CD4-positive, alpha-beta T cell treated with Interleukin-10 for 1 hour (primary cell): ENCODE results near the gene BRWD1.
"Not testable (repeated sequence)": the region's sequence is repeated elsewhere in the genome, so short reads cannot be mapped to it uniquely, and the experiment has no call there.

Experiments used
- DNase-seq: peaks from one replicate; pipeline ENCODE4 v3.0.0-alpha.2; 2020

The BRWD1 gene

DNA sequence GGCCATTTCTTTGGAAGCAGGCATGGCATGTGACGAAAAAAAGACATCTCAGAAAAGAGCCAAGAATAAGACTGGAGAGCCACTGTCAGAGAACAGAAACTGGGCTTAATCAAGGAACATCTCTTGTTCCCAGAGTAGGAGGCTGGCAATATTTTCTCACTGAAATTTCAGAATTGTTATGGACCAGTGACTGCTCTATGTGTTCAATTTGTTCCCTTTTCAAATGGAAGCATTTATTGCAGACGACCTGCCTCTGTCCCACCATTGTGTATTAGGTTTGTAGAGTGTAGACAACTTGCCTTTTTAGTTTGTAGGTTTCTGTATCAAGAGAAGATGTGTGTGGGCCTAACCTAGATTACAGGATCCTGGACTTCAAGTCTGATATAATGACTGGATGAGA is 148.9 kb downstream of the BRWD1 start:
- no peak for DNase-seq

DNA sequence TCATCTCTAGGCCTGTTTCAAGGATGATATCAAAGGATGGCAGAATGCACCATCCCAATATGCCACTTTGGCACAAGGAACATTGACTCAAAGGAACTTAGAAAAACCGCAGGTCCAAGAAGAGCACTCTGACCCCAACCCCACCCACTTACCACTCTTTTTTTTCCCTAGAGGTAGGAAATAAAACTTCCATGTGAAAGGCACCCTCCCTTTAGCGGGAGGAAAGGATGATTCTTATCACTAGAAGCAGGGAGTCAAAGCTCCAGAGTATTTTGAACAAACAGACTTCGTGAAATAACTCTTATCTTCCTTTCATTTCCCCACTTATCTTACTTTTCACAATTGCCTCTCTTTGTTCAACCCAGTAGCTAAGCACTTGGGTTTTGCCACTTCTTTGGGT is 152.4 kb downstream of the BRWD1 start:
- no peak for DNase-seq

- DNase-seq, result no peak
Measured at GRCh38 chr21:39159342-39160063, 153.9 kb downstream of the BRWD1 start.

GRCh38 chr21:39157241-39157640 is 156.2 kb downstream of the BRWD1 start:
- DNase-seq, result not testable (repeated sequence)

DNA sequence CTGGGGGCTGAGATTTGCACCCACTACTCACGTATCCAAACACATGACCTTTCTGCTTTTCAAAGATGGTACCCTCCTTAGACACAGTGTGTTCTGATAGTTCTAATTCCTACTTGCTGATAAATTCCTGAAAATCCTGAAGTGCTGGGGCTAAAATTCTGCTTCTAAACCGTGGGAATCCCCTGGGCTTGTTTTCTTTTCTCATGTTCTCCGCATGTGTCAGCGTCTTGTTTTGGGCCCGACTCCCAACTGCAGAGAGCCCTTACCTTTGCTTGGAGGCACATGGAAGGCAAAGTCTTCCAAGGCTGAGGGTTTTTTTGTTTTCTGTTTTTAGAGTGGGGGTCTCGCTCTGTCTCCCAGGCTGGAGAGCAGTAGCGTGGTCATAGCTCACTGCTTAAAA is 157.4 kb downstream of the BRWD1 start:
- no peak for DNase-seq

- DNase-seq, result no peak
Measured at GRCh38 chr21:39155578-39155977, 157.9 kb downstream of the BRWD1 start.

GRCh38 chr21:39153842-39154241 is 159.6 kb downstream of the BRWD1 start:
- no peak for DNase-seq

DNA sequence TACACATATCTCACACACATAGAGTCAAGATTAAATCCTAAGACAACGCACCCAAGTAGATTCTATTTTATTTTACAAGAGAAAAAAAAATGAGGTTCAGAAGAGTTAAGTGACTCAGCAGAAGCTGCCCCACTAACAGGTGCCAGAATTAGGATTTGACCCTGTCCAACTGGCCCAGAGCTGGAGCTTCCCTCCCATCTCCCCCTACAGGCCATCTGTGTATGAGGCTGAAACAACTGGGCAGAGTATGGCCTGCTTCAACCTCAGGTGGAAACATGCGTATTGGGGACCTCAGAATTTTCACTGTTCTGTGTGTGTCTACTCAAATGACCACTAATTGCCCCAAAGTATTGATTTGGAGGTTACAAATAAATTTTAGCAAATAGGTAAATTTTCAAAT is 160.1 kb downstream of the BRWD1 start:
- DNase-seq, result no peak

DNA sequence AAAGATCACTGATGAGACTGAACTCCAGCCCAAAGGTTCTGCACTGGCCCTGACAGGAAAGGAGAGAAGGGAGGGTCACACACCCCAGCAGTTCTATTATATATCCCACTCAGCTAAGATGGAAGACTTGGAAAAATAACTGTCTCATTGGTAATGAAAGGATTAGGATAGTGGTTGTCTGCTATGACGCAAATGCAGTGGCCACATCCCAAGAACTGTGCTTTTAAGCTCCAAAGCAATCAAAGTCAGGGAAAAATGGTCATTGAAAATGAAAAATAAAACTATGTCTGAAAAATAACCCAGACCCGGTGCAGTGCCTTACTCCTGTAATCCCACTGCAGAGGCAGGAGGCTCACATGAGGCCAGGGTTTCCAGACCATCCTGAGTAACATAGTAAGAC is 161.2 kb downstream of the BRWD1 start:
- no peak for DNase-seq

DNA sequence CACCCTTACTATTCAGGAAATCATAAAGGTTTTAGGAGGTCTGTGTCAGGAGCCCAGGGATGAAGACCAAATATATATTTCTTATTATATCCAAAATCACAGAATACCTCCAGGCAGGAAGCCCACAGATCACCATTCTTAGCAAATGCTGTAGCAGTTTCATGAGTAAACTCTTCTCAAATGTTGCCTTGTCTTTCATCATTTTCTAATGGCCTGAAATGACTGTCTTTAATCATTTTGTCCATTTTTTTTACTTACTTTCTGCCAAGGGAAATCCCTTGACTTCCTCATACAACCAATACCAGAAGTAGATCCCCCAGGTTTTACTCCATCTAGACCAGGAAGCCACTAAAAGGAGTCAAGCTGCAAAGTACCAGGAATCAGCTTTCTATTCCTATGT is 162.6 kb downstream of the BRWD1 start:
- no peak for DNase-seq

DNA sequence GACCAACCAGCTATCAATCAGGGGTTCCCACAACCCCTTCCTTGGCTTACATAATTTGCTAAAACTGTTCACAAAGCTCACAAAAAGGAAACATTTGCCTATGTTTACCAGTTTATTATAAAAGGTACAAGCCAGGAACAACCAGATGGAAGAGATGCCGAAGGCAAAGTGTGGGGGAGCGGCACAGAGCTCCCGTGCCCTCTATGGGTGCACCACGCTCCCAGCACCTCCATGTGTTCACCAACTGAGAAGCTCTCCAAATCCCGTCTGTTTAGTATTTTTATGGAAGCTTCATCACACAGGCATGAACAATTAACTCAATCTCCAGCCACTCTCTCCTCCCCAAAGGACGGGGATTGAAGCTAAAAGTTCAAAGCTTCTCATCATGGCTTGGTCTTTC is 163.1 kb downstream of the BRWD1 start:
- no peak for DNase-seq

GRCh38 chr21:39149882-39150281 is 163.6 kb downstream of the BRWD1 start:
- no peak for DNase-seq

DNA sequence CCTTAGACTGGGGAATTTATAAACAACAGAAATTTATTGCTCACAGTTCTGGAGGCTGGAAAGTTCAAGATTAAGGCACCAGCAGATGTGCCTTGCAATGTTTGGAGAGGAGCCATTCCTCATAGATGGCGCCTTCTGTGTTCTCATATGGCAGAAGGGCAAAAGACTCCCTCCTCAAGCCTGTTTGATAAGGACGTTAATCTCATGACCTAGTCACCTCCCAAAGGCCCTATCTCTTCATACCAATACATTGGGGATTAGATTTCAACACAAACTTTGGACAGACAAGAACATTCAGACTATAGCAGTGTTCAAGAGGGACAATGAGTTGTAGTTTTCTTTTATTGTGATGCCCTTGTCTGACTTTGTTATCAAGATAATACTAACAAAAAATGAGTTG is 164.5 kb downstream of the BRWD1 start:
- no peak for DNase-seq

GRCh38 chr21:39144191-39144590 is 169.2 kb downstream of the BRWD1 start:
- DNase-seq, result no peak

DNA sequence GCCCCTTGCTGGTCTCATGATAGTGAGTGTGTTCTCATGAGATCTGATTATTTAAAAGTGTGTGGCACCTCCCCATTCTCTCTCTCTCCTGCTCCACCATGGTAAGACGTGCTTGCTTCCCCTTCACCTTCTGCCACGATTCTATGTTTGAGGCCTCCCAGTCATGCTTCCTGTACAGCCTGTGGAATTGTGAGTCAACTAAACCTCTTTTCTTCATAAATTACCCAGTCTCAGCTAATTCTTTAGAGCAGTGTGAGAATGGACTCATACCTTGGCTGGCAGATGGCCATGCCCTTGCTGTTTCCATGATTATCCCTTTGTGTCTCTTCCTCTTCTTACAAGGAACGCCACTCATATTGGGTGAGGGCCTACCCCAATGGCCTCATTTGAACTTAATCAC is 170.5 kb downstream of the BRWD1 start:
- DNase-seq, result no peak

DNA sequence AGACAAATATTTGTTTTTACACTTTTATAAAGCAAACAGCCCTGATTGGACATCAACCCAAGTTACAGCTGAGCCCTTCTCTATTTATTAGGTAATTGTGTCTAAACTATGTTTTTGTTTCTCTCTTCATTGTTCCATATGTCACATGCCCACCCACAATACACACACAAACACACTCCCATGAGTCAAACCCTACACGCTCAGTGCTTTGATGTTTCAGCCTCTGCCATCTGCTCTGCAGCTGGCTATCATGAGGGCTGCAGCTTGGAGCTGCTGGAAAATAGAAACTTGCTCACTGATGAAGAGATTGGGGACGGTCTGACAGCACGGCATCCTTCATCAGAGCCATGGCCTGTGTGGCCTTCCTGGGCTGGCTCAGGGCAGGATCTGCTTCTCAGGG is 171.9 kb downstream of the BRWD1 start:
- no peak for DNase-seq

- no peak for DNase-seq
Measured at GRCh38 chr21:39137248-39138178, 175.9 kb downstream of the BRWD1 start.

DNA sequence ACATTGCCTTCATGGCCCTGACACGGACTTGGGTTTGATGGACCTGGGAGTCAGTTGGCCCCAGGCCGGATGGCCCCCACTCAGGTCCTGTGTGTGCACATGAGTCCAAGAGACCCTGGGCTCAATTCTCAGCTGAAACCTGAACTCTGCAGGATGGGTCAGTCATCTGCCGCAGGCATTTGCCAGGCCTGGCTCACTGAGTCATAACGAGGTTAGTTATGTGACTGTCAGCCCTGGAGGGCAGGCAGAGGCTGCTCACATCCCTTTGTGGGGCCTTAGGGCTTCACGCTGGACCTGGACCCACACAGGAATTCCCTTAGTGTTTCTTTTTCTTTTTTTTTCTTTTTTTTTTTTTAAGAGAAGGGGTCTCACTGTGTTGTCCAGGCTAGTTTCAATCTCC is 176.7 kb downstream of the BRWD1 start:
- DNase-seq, result no peak

DNA sequence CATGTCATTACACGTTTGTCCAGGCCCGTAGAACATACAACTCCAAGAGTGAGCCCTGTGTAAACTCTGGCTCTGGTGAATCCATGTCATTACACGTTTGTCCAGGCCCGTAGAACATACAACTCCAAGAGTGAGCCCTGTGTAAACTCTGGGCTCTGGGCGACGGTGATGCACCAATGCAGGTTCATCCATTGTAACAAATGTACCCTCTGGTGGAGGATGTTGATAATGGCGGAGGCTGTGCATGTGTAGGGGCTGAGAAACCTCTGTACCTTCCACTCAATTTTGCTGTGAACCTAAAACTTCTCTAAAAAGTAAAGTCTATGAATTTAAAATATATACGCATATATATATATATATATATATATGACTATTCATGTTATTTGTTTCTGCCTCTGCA is 177.3 kb downstream of the BRWD1 start:
- not testable (repeated sequence) for DNase-seq

DNA sequence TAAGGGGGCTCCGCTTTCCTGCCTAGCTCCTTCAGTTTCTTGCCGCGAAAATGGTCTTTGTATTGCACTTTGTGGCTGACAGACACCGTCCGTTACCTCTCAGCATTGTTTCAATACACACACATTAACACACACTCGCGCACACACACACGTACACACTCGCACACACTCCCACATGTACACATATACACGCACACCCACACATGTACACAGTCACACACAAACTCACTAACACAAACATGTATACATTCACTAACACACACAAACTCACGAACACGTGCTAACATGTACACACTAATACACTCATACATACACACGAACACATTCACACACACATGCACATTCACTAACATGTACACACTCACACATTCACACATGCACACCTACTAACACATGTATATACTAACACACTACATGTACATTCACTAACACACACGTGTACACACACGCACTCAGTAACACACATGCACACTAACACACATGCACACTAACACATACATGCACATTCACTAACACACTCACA is 179.1 kb downstream of the BRWD1 start:
- DNase-seq, result no peak
